ENCODE data around the gene ADCY2. TPM values are rescaled to one million over a fixed set of nuclear protein-coding genes. Genes with fewer than 3 reads are reported as not detected.

ADCY2 gene
- total RNA-seq, 4 donors from 2014 or later = 5.7 to 18.5 (median 7.8) TPM

GRCh38 chr5:7808998-7809397 is 413.1 kb downstream of the ADCY2 start:
- no peak for TF ChIP-seq CTCF (IDR thresholded peaks at IDR 0.05; ENCODE audit: low read depth)

DNA sequence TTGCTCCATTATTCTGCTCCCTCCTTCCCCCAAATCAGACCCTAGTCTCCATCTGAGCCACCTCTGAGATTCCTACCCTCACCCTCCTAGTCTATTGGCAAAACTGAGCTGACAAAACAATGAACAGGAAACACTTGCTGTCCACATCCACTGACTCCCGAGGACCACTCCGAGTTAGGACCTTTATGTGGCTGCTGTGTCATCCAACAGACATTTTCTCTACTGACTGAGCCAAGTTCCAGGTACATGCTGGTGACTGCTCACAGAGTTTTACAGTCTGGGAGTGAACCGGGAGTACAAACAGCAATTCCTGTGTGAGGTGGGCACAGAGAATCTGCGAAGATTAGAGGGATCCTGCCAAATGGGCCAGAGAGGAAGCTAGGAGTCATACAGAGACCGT is 415.8 kb downstream of the ADCY2 start:
- TF ChIP-seq CTCF (IDR thresholded peaks at IDR 0.05; ENCODE audit: low read depth) = no peak

GRCh38 chr5:7813007-7813406 is 417.1 kb downstream of the ADCY2 start:
- TF ChIP-seq CTCF (IDR thresholded peaks at IDR 0.05; ENCODE audit: low read depth) = no peak

- TF ChIP-seq CTCF (IDR thresholded peaks at IDR 0.05; ENCODE audit: low read depth) = no peak
Measured at GRCh38 chr5:7813576-7813975, 417.6 kb downstream of the ADCY2 start.

- no peak for TF ChIP-seq CTCF (IDR thresholded peaks at IDR 0.05; ENCODE audit: low read depth)
Measured at GRCh38 chr5:7814816-7815215, 418.9 kb downstream of the ADCY2 start.

DNA sequence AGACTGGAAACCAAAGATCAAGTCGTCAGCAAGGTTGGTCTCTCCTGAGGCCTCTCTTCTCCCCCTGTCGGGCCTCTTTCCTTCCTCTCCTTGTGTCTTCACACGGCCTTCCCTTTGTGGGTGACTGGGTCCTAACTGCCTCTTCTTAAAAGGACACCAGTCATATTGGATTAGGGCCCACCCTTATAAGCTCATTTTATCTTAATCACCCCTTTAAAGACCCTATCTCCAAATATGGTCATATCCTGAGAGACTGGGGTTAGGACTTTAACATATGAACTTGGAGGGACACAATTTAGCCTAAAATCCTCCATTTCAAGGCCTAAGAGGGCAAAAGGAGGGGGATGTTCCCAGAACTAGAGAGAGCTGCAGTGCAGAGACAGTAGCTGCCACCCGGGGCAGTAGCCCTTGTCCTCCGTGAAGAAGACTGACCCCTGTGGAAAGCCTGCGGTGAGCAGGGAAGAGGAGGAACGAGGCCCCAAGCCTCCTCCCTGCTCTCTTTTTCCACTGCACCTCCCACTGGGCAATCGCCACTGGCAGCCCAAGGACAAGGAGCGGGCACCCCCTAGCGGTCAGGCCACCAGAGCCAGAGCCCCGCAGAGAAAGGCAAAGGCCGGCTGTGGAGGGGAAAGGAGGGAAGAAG is 420.1 kb downstream of the ADCY2 start:
- no peak for TF ChIP-seq CTCF (IDR thresholded peaks at IDR 0.05; ENCODE audit: low read depth)

DNA sequence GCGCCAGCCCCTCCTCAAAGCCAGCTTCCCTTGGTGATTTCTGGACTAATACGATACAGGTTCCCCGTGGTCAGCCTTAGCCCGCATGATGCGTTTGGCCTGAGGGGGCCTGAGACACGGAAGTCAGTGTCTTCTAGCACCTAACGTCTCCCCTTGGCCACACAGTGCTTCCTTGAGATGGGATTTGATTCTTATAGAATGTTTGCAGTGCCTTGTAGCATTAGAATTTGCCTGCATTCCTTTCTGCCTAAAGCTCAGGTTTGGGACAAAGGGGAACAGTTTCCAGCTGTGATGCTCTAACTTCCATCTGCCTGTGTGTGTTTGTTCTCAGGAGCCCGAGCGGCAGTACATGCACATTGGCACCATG is 420.6 kb downstream of the ADCY2 start:
- no peak for TF ChIP-seq CTCF (IDR thresholded peaks at IDR 0.05; ENCODE audit: low read depth)
